Thyroid gland (tissue), 4 donors: ENCODE measurements around the gene KIF16B.

Experiments used
- POLR2A ChIP-seq, 2 donors: fragments of 450-650 bp; IDR thresholded peaks; one replicate each; pipeline ENCODE4 v1.6.1; 2017; ENCODE audit warnings: antibody characterized with exemption in 2 of 2, mild to moderate bottlenecking in 2 of 2, moderate library complexity in 1 of 2
- TF ChIP-seq, protein P1 (sequence below), 6 experiments: fragments of 200-600 bp in 3 of 6; fragments of 450-650 bp in 3 of 6; sonication (generic) in 3 of 6; IDR thresholded peaks; one replicate each; pipeline ENCODE4 v1.5.1; 2016 to 2019; ENCODE audit warnings: antibody characterized with exemption in 6 of 6, mild to moderate bottlenecking in 2 of 6, inconsistent platforms in 1 of 6, moderate library complexity in 1 of 6

DNA sequence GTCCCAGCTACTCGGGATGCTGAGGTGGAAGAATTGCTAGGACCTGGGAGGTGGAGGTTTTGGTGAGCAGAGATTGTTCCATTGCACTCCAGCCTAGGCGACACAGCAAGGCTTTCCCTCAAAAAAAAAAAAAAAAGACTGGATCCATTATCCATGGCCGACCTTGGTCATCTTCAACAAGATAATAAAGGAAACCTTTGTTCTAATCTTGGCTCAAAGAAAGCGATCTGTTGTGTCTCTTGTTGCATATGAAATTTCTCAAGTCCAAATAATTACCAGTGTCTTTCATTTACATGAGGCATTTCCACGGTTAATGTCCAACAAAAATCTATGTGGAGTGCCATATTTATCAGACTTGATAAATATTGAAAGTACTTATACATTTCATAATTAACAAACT is 23.7 kb upstream of the KIF16B start:
- TF ChIP-seq, protein P1, sequence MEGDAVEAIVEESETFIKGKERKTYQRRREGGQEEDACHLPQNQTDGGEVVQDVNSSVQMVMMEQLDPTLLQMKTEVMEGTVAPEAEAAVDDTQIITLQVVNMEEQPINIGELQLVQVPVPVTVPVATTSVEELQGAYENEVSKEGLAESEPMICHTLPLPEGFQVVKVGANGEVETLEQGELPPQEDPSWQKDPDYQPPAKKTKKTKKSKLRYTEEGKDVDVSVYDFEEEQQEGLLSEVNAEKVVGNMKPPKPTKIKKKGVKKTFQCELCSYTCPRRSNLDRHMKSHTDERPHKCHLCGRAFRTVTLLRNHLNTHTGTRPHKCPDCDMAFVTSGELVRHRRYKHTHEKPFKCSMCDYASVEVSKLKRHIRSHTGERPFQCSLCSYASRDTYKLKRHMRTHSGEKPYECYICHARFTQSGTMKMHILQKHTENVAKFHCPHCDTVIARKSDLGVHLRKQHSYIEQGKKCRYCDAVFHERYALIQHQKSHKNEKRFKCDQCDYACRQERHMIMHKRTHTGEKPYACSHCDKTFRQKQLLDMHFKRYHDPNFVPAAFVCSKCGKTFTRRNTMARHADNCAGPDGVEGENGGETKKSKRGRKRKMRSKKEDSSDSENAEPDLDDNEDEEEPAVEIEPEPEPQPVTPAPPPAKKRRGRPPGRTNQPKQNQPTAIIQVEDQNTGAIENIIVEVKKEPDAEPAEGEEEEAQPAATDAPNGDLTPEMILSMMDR (IDR thresholded peaks at IDR 0.05): no peak
- no peak for TF ChIP-seq POLR2A (IDR thresholded peaks at IDR 0.05)
